Measurements from ENCODE around the gene EIF3I. TPM values are rescaled to one million over a fixed set of nuclear protein-coding genes. Genes with fewer than 3 reads are reported as not detected.

Gene EIF3I
- total RNA-seq, 1 experiment from 2014 or later = 448 TPM

Other genes with a start within 250 kb of the EIF3I start
- gene KHDRBS1, start 208.5 kb upstream of the EIF3I start, total RNA-seq (2014; rRNA removed; shearing (Covaris generic); ENCODE audit: low replicate concordance) = 112 and 135 TPM in 2 replicates
- 7.0 and 8.0 TPM in 2 replicates for gene TMEM39B, start 149.5 kb upstream of the EIF3I start, total RNA-seq (2014; rRNA removed; shearing (Covaris generic); ENCODE audit: low replicate concordance)
- 24.9 and 26.6 TPM in 2 replicates for gene KPNA6, start 114.4 kb upstream of the EIF3I start, total RNA-seq (2014; rRNA removed; shearing (Covaris generic); ENCODE audit: low replicate concordance)
- 58.5 and 63.9 TPM in 2 replicates for gene TXLNA, start 42.7 kb upstream of the EIF3I start, total RNA-seq (2014; rRNA removed; shearing (Covaris generic); ENCODE audit: low replicate concordance)
- gene CCDC28B, start 21.8 kb upstream of the EIF3I start, total RNA-seq (2014; rRNA removed; shearing (Covaris generic); ENCODE audit: low replicate concordance) = 9.3 and 16.4 TPM in 2 replicates
- 4.0 and 5.5 TPM in 2 replicates for gene IQCC, start 16.7 kb upstream of the EIF3I start, total RNA-seq (2014; rRNA removed; shearing (Covaris generic); ENCODE audit: low replicate concordance)
- gene DCDC2B, start 13.3 kb upstream of the EIF3I start, total RNA-seq (2014; rRNA removed; shearing (Covaris generic); ENCODE audit: low replicate concordance) = not detected in 2 replicates
- gene TMEM234, start 54 bp upstream of the EIF3I start, total RNA-seq (2014; rRNA removed; shearing (Covaris generic); ENCODE audit: low replicate concordance) = 15.1 and 17.1 TPM in 2 replicates
- gene FAM167B, start 24.8 kb downstream of the EIF3I start, total RNA-seq (2014; rRNA removed; shearing (Covaris generic); ENCODE audit: low replicate concordance) = not detected in 2 replicates
- gene LCK, start 28.9 kb downstream of the EIF3I start, total RNA-seq (2014; rRNA removed; shearing (Covaris generic); ENCODE audit: low replicate concordance) = not detected in 2 replicates
- gene HDAC1, start 69.7 kb downstream of the EIF3I start, total RNA-seq (2014; rRNA removed; shearing (Covaris generic); ENCODE audit: low replicate concordance) = 104 and 107 TPM in 2 replicates
- gene MARCKSL1, start 113.8 kb downstream of the EIF3I start, total RNA-seq (2014; rRNA removed; shearing (Covaris generic); ENCODE audit: low replicate concordance) = 7.1 and 12.0 TPM in 2 replicates
- not detected in 2 replicates for gene FAM229A, start 140.1 kb downstream of the EIF3I start, total RNA-seq (2014; rRNA removed; shearing (Covaris generic); ENCODE audit: low replicate concordance)
- gene TSSK3, start 140.1 kb downstream of the EIF3I start, total RNA-seq (2014; rRNA removed; shearing (Covaris generic); ENCODE audit: low replicate concordance) = not detected in 2 replicates
- 44.7 and 51.9 TPM in 2 replicates for gene BSDC1, start 172.0 kb downstream of the EIF3I start, total RNA-seq (2014; rRNA removed; shearing (Covaris generic); ENCODE audit: low replicate concordance)
- gene ZBTB8B, start 242.7 kb downstream of the EIF3I start, total RNA-seq (2014; rRNA removed; shearing (Covaris generic); ENCODE audit: low replicate concordance) = not detected in 2 replicates